Ishikawa (cell line): ENCODE measurements around the gene DNAJB11.

Source experiments
- CEBPB ChIP-seq: IDR thresholded peaks from 2 replicates; pipeline ENCODE4 v1.6.1; 2012
- CREB1 ChIP-seq: IDR thresholded peaks from 2 replicates; pipeline ENCODE4 v1.6.1; 2012; ENCODE audit warnings: low read depth
- EGR1 ChIP-seq: IDR thresholded peaks from 2 replicates; pipeline ENCODE4 v1.6.1; 2012
- EP300 ChIP-seq: IDR thresholded peaks from 2 replicates; pipeline ENCODE4 v1.6.1; 2012; ENCODE audit warnings: borderline replicate concordance
- FOXM1 ChIP-seq: IDR thresholded peaks from 2 replicates; pipeline ENCODE4 v1.6.1; 2012; ENCODE audit warnings: low read depth, borderline replicate concordance
- NFIC ChIP-seq: IDR thresholded peaks from 2 replicates; pipeline ENCODE4 v1.6.1; 2012
- RAD21 ChIP-seq: IDR thresholded peaks from 2 replicates; pipeline ENCODE4 v1.6.1; 2012; ENCODE audit warnings: low read depth
- REST ChIP-seq: IDR thresholded peaks from 2 replicates; pipeline ENCODE4 v1.6.1; 2012; ENCODE audit warnings: low read depth, mild to moderate bottlenecking
- TAF1 ChIP-seq: IDR thresholded peaks from 2 replicates; pipeline ENCODE4 v1.6.1; 2012; ENCODE audit warnings: low read depth, mild to moderate bottlenecking
- TCF12 ChIP-seq: IDR thresholded peaks from 2 replicates; pipeline ENCODE4 v1.6.1; 2012; ENCODE audit warnings: low read depth
- TEAD4 ChIP-seq: IDR thresholded peaks from 2 replicates; pipeline ENCODE4 v1.6.1; 2012
- USF1 ChIP-seq: IDR thresholded peaks from 2 replicates; pipeline ENCODE4 v1.6.1; 2012
- YY1 ChIP-seq: IDR thresholded peaks from 2 replicates; pipeline ENCODE4 v1.6.1; 2012; ENCODE audit warnings: low read depth
- ZBTB7A ChIP-seq: IDR thresholded peaks from 2 replicates; pipeline ENCODE4 v1.6.1; 2012; ENCODE audit warnings: low read depth
- TF ChIP-seq, protein P1 (sequence below): IDR thresholded peaks from 2 replicates; pipeline ENCODE4 v1.6.1; 2012

The DNAJB11 gene

DNA sequence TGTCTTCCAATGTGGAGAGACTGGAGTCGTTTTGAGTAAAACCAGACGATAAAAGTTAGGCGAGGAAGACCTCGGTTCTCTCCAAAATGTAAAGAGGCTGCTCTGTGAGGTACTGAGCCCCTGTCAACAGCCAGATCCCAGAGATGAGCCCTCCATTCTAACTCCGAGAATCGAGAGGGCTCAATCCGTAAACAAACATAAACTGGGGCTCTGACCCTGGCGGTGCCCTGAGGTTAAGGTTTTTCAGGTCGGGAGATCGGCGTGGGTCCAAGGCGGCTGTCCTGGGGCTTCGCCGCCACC is 3.8 kb upstream of the DNAJB11 start:
- TF ChIP-seq TEAD4 (no peak), TAF1 (no peak), RAD21 (no peak), REST (no peak), EP300 (no peak), YY1 (no peak), EGR1 (no peak), FOXM1 (no peak)

- TF ChIP-seq FOXM1 (peak; percentile 22; the same call in 1 of the 2 replicates), TCF12 (peak; percentile 45; the same call in 1 of the 2 replicates), ZBTB7A (peak; percentile 72; the same call in 1 of the 2 replicates), EP300 (peak; percentile 9; the same call in 1 of the 2 replicates), CEBPB (no peak), USF1 (0 out of 2 replicates have a peak, but pooled peaks have one; percentile 4), TAF1 (peak; percentile 96), TEAD4 (no peak; the same call in none of the 2 replicates), EGR1 (peak; percentile 62), REST (0 out of 2 replicates have a peak, but pooled peaks have one; percentile 4), RAD21 (no peak), CREB1 (no peak), NFIC (peak; percentile 30), YY1 (peak; percentile 52; the same call in 1 of the 2 replicates)
- TF ChIP-seq, protein P1, sequence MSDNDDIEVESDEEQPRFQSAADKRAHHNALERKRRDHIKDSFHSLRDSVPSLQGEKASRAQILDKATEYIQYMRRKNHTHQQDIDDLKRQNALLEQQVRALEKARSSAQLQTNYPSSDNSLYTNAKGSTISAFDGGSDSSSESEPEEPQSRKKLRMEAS = peak; percentile 36; the same call in 1 of the 2 replicates
Measured at GRCh38 chr3:186567072-186567921, 3.2 kb upstream of the DNAJB11 start, which contains the start of gene TBCCD1. TBCCD1 (minus strand) TSS chr3:186567339; CDS start chr3:186564329, 3,010 bp downstream.

GRCh38 chr3:186569779-186570095 is 783 bp upstream of the DNAJB11 start:
- TF ChIP-seq ZBTB7A (0 out of 2 replicates have a peak, but pooled peaks have one; percentile 49), EGR1 (no peak)

GRCh38 chr3:186570941-186571643 is 572 bp downstream of the DNAJB11 start:
- TF ChIP-seq EP300 (no peak), TCF12 (no peak), CEBPB (no peak), REST (no peak), CREB1 (no peak), ZBTB7A (no peak), RAD21 (no peak), NFIC (no peak), TEAD4 (no peak), EGR1 (no peak), FOXM1 (no peak), YY1 (no peak), USF1 (no peak), TAF1 (no peak)
- TF ChIP-seq, protein P1 = no peak
